K562 (cell line): Measurements from ENCODE around the gene SLC5A3. TPM values are rescaled to one million over a fixed set of nuclear protein-coding genes. Genes with fewer than 3 reads are reported as not detected.

Source experiments
- ATAC-seq: fragments of 200-7000 bp; cut with Tn5 transposase; 3 replicates; pipeline ENCODE4 v1.9.1; 2020; ENCODE audit warnings: moderate library complexity
- BruUV-seq: library from RNA; stranded (reverse); fragments of 400-500 nt; replicated peaks from 2 replicates; lab custom pipeline; 2021; lab: Mats Ljungman, UMichigan
- CTCF ChIA-PET: fragments of 300-600 bp; formaldehyde crosslinking; extraction: SDS; loops from one replicate; lab custom pipeline; 2021; ENCODE audit warnings: low intra/inter-chr PET ratio; lab: Yijun Ruan, JAX
- POLR2A ChIA-PET: fragments of 300-600, 350-650 bp; sonication (Branson Sonifier 250); formaldehyde crosslinking; extraction: SDS; loops from one replicate; lab custom pipeline; 2021; ENCODE audit warnings: antibody characterized with exemption, inconsistent platforms; lab: Yijun Ruan, JAX
- DNase-seq, 4 experiments: peaks; one replicate each; pipeline versions ENCODE4 v3.0.0 to v3.0.0-alpha.2; 2011 to 2018; ENCODE audit warnings: low spot score in 3 of 4, mixed read lengths in 3 of 4; ENCODE audit errors: extremely low read depth in 1 of 4
- FAIRE-seq: peaks from 2 replicates; lab custom pipeline; 2011; peaks lifted over from hg19 to GRCh38; lab: Jason Lieb, UNC
- H2AFZ ChIP-seq: 2 replicates; pipeline ENCODE4 v1.6.0; 2011; ENCODE audit warnings: low read depth, low read length, control low read depth, inconsistent platforms
- H3K27ac ChIP-seq: fragments of 200-600 bp; 3 replicates; pipeline ENCODE4 v1.8.0; 2011; ENCODE audit warnings: low read depth, mild to moderate bottlenecking, control low read depth, inconsistent platforms, low read length, moderate library complexity, mixed read lengths; ENCODE audit errors: extremely low read depth
- H3K27me3 ChIP-seq, 2 experiments: fragments of 300-600 bp in 1 of 2; 2 replicates in 1 of 2; 3 replicates in 1 of 2; pipeline versions ENCODE4 v1.6.0 to v1.8.0; 2011; ENCODE audit warnings: inconsistent platforms in 2 of 2, low read length in 2 of 2, mild to moderate bottlenecking in 1 of 2, mixed read lengths in 1 of 2, moderate library complexity in 1 of 2; ENCODE audit not compliant: control insufficient read depth in 2 of 2, insufficient read depth in 2 of 2
- H3K36me3 ChIP-seq: fragments of 300-600 bp; 3 replicates; pipeline ENCODE4 v1.8.0; 2011; ENCODE audit warnings: mild to moderate bottlenecking, low read length, inconsistent platforms; ENCODE audit not compliant: control insufficient read depth, insufficient read depth
- H3K4me1 ChIP-seq, 2 experiments: fragments of 200-600 bp in 1 of 2; replicated peaks in 1 of 2; 2 replicates in 1 of 2; 3 replicates in 1 of 2; pipeline versions ENCODE4 v1.5.1 to v1.8.0; 2011; ENCODE audit warnings: inconsistent platforms in 2 of 2, low read length in 2 of 2, mild to moderate bottlenecking in 1 of 2, mixed read lengths in 1 of 2, moderate library complexity in 1 of 2; ENCODE audit not compliant: control insufficient read depth in 2 of 2, insufficient read depth in 2 of 2
- H3K4me2 ChIP-seq: 2 replicates; pipeline ENCODE4 v1.6.1; 2011; ENCODE audit warnings: low read length, control low read depth, inconsistent platforms, mixed read lengths; ENCODE audit not compliant: insufficient read depth
- H3K4me3 ChIP-seq: fragments of 200-600 bp; sonication (generic), shearing (Covaris generic); 2 replicates; pipeline ENCODE4 v1.5.1; 2016; ENCODE audit warnings: control low read depth, inconsistent platforms
- H3K79me2 ChIP-seq: fragments of 200-600 bp; 3 replicates; pipeline ENCODE4 v1.8.0; 2011; ENCODE audit warnings: low read length, inconsistent platforms; ENCODE audit not compliant: control insufficient read depth, insufficient read depth
- H3K9ac ChIP-seq, 2 experiments: 2 replicates each; pipeline versions ENCODE4 v1.6.0 to v1.6.1; 2011; ENCODE audit warnings: low read depth in 2 of 2, low read length in 2 of 2, control low read depth in 1 of 2, inconsistent platforms in 1 of 2, mild to moderate bottlenecking in 1 of 2, mixed read lengths in 1 of 2; ENCODE audit not compliant: insufficient read depth in 1 of 2
- H3K9me1 ChIP-seq: one replicate; pipeline ENCODE4 v1.6.0; 2011; ENCODE audit warnings: inconsistent platforms, mild to moderate bottlenecking, low read length, moderate library complexity; ENCODE audit not compliant: control insufficient read depth, insufficient read depth
- H3K9me3 ChIP-seq: replicated peaks from 2 replicates; pipeline ENCODE4 v1.5.1; 2011; ENCODE audit warnings: low read depth, low read length, inconsistent platforms; ENCODE audit not compliant: control insufficient read depth, insufficient read depth
- H4K20me1 ChIP-seq: replicated peaks from 2 replicates; pipeline ENCODE4 v1.6.1; 2011; ENCODE audit warnings: low read length, inconsistent platforms, mixed read lengths; ENCODE audit not compliant: control insufficient read depth, insufficient read depth
- ADNP ChIP-seq: fragments of 200-800 bp; sonication (Bioruptor generic); IDR thresholded peaks from 2 replicates; pipeline ENCODE4 v1.6.1; 2016; ENCODE audit warnings: missing genetic modification characterization, missing compliant biosample characterization
- BMI1 ChIP-seq: fragments of 150-350 bp; IDR thresholded peaks from 2 replicates; pipeline ENCODE4 v1.6.1; 2014; ENCODE audit warnings: low read length
- CTCF ChIP-seq, 3 experiments: IDR thresholded peaks in 2 of 3; conservative IDR thresholded peaks in 1 of 3; 2 replicates each; pipeline ENCODE4 v1.5.1; 2011 to 2012; ENCODE audit warnings: low read length in 3 of 3, mild to moderate bottlenecking in 3 of 3, control low read depth in 2 of 3, improper control_type of control experiment in 1 of 3, inconsistent platforms in 1 of 3, low read depth in 1 of 3, mixed read lengths in 1 of 3, moderate library complexity in 1 of 3; ENCODE audit not compliant: insufficient read depth in 2 of 3
- DIDO1 ChIP-seq: fragments of 450-650 bp; IDR thresholded peaks from 2 replicates; pipeline ENCODE4 v1.6.1; 2016; ENCODE audit warnings: low read depth, missing biosample characterization, missing genetic modification characterization
- JUND ChIP-seq, 2 experiments: IDR thresholded peaks; 2 replicates in 1 of 2; 3 replicates in 1 of 2; pipeline ENCODE4 v1.6.1; 2011; ENCODE audit warnings: borderline replicate concordance in 2 of 2, low read depth in 2 of 2, low read length in 2 of 2, improper control_type of control experiment in 1 of 2, missing biosample characterization in 1 of 2, missing genetic modification characterization in 1 of 2, missing genetic modification reagents in 1 of 2
- MCM5 ChIP-seq: fragments of 450-650 bp; IDR thresholded peaks from 2 replicates; pipeline ENCODE4 v1.6.1; 2016; ENCODE audit warnings: low read depth
- NFIX ChIP-seq: fragments of 250-450 bp; sonication (Bioruptor Pico); IDR thresholded peaks from 2 replicates; pipeline ENCODE4 v1.4.0; 2020; ENCODE audit warnings: low read depth, mild to moderate bottlenecking, moderate library complexity
- NUFIP1 ChIP-seq: fragments of 450-650 bp; IDR thresholded peaks from 2 replicates; pipeline ENCODE4 v1.6.1; 2018; ENCODE audit not compliant: partially characterized antibody
- POU5F1 ChIP-seq: fragments of 150-350 bp; IDR thresholded peaks from 2 replicates; pipeline ENCODE4 v1.6.1; 2014; ENCODE audit warnings: borderline replicate concordance, low read length, low read depth, mild to moderate bottlenecking; ENCODE audit not compliant: partially characterized antibody
- SAP30 ChIP-seq: fragments of 200-600 bp; sonication (generic); IDR thresholded peaks from 2 replicates; pipeline ENCODE4 v1.6.1; 2012; ENCODE audit warnings: borderline replicate concordance, low read depth, mild to moderate bottlenecking, moderate library complexity, low read length, control low read depth, inconsistent platforms; ENCODE audit not compliant: insufficient read depth, poor library complexity, severe bottlenecking
- SIN3A ChIP-seq, 2 experiments: fragments of 150-350 bp in 1 of 2; IDR thresholded peaks; 2 replicates each; pipeline ENCODE4 v1.6.1; 2011 to 2016; ENCODE audit warnings: borderline replicate concordance in 2 of 2, low read depth in 2 of 2, low read length in 2 of 2, mild to moderate bottlenecking in 2 of 2, moderate library complexity in 2 of 2; ENCODE audit not compliant: control insufficient read depth in 1 of 2
- SUPT5H ChIP-seq: fragments of 450-650 bp; IDR thresholded peaks from 2 replicates; pipeline ENCODE4 v1.6.1; 2016
- ZNF57 ChIP-seq: fragments of 450-650 bp; formaldehyde crosslinking; IDR thresholded peaks from 2 replicates; pipeline ENCODE4 v1.4.0; 2020; ENCODE audit warnings: mild to moderate bottlenecking, moderate library complexity
- ZNF583 ChIP-seq: fragments of 250-450 bp; sonication (Bioruptor Pico); IDR thresholded peaks from 2 replicates; pipeline ENCODE4 v1.4.0; 2020
- WGBS: fragments of 100-300 bp; shearing (Covaris generic); methylation state at CpG from one replicate; pipeline ENCODE4 v1.1.6; 2016; ENCODE audit warnings: low coverage, mixed read lengths; ENCODE audit not compliant: insufficient coverage; ENCODE audit errors: missing lambda C conversion rate; 5-methylcytosine and 5-hydroxymethylcytosine counted together
- in situ Hi-C: fragments of 300-500 bp; cut with MboI; formaldehyde crosslinking; loops from 4 replicates; pipeline ENCODE4 v1.15.0; 2018; ENCODE audit warnings: inconsistent platforms, mixed read lengths
- intact Hi-C: fragments of 100-400 bp; cut with micrococcal nuclease; formaldehyde crosslinking; loops from 2 replicates; pipeline ENCODE4 v1.14.2; 2022
- polyA plus RNA-seq, 8 experiments: library from polyadenylated mRNA; depleted of rRNA in 4 of 8; stranded (reverse) in 5 of 8; unstranded in 3 of 8; fragments of >200 nt; fragmentation: Nextera tagmentation in 2 of 8; fragmentation: Illumina TruSeq in 1 of 8; extraction: Ambion mirVana in 2 of 8; extraction: Trizol in 1 of 8; gene quantifications; 2 replicates each; pipeline versions ENCODE4 v1.2.1 to v1.2.3, GENCODE V29; 2011 to 2014; ENCODE audit warnings: inconsistent platforms in 1 of 8, missing spikeins in 1 of 8
- total RNA-seq, 7 experiments: library from RNA; depleted of rRNA in 6 of 7; stranded (reverse); fragments of >200 nt in 6 of 7; fragmentation: Illumina TruSeq in 2 of 7; extraction: Trizol in 2 of 7; gene quantifications; 2 replicates each; pipeline versions ENCODE4 v1.2.1 to v1.2.3, GENCODE V29; 2011 to 2021; ENCODE audit warnings: low replicate concordance in 1 of 7
- TF ChIP-seq, protein P1 (sequence below), 2 experiments: fragments of 450-650 bp in 1 of 2; sonication (generic) in 1 of 2; formaldehyde crosslinking; conservative IDR thresholded peaks; 2 replicates each; pipeline versions ENCODE4 v1.4.0 to v1.8.1; 2020 to 2022; ENCODE audit warnings: mild to moderate bottlenecking in 1 of 2, missing genetic modification reagents in 1 of 2
- TF ChIP-seq, protein P2 (sequence below): sonication (generic); formaldehyde crosslinking; IDR thresholded peaks from 2 replicates; pipeline ENCODE4 v1.4.0; 2020; ENCODE audit warnings: mild to moderate bottlenecking, missing genetic modification reagents

Gene SLC5A3
- total and polyA plus RNA-seq, 9 of the 15 experiments (the other 6 are each of a cell fraction or from before 2014, with no cell fraction given), result 2.9 to 20.6 (median 9.0) TPM

DNA sequence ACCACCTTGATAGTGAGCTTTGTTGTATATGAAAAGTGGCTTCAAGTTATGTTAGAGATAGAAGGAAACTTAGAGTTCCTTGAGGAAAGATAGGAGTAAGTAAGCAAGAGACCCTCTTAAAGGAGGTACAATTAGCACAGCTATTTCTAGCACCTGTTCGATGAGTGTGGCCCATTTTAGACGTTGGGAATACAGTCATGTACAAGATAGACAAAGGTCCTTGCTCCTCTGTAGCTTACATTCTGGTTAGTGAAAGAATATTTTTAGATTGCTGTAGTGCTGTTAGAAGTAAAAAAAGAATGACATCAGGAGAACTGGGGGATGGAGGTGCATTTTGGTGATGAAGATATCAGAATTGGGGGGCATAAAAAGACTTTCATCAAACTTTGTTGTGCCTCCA, 47.5 kb downstream of the SLC5A3 start:
- WGBS, result 89% methylated on average over 2 of the region's 2 CpGs

More for the DNA sequence above, 47.5 kb downstream of the SLC5A3 start:
- DNase-seq, result no peak
- H3K9ac ChIP-seq, result no peak overlapping the region
- no peak overlapping the region for H3K4me2 ChIP-seq
- H2AFZ ChIP-seq, result no peak overlapping the region
- ChIA-PET CTCF (no interaction called here), POLR2A (interaction anchor here (1.0 to 1.8 kb wide), 3 partner anchors 10 to 23 kb away, joined by 3 to 5 read pairs (median 4); no protein-coding TSS in a partner anchor)
- no peak overlapping the region for H3K27ac ChIP-seq
- BruUV-seq, result no TSS peak
- H3K9me3 ChIP-seq, result no peaks in the 10 kb centered on the region
- in situ Hi-C loops, result no loop called here
- TF ChIP-seq POU5F1 (no peak), BMI1 (no peak), ZNF583 (CRISPR knock-in tag) (no peak), NFIX (no peak), JUND (IDR thresholded peaks at IDR 0.05; ENCODE audit: borderline replicate concordance, low read depth, low read length) (no peak), JUND (tag; IDR thresholded peaks at IDR 0.05; ENCODE audit: borderline replicate concordance, low read depth, low read length) (no peak), SIN3A (IDR thresholded peaks at IDR 0.05; ENCODE audit: borderline replicate concordance in 2 of 2, control insufficient read depth in 1 of 2, low read depth in 2 of 2, low read length in 2 of 2) (no peak), MCM5 (no peak), CTCF (IDR thresholded peaks at IDR 0.05 in 2 of 3, conservative IDR thresholded peaks at IDR 0.05 in 1 of 3; ENCODE audit: insufficient read depth in 2 of 3, low read depth in 1 of 3, low read length in 3 of 3) (no peak), DIDO1 (tag) (no peak), ADNP (tag) (no peak), SUPT5H (no peak), SAP30 (no peak), ZNF57 (CRISPR knock-in tag) (no peak), NUFIP1 (no peak)
- TF ChIP-seq, protein P1, sequence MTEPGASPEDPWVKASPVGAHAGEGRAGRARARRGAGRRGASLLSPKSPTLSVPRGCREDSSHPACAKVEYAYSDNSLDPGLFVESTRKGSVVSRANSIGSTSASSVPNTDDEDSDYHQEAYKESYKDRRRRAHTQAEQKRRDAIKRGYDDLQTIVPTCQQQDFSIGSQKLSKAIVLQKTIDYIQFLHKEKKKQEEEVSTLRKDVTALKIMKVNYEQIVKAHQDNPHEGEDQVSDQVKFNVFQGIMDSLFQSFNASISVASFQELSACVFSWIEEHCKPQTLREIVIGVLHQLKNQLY (CRISPR knock-in tag; conservative IDR thresholded peaks at IDR 0.05), result no peak
- TF ChIP-seq, protein P2, sequence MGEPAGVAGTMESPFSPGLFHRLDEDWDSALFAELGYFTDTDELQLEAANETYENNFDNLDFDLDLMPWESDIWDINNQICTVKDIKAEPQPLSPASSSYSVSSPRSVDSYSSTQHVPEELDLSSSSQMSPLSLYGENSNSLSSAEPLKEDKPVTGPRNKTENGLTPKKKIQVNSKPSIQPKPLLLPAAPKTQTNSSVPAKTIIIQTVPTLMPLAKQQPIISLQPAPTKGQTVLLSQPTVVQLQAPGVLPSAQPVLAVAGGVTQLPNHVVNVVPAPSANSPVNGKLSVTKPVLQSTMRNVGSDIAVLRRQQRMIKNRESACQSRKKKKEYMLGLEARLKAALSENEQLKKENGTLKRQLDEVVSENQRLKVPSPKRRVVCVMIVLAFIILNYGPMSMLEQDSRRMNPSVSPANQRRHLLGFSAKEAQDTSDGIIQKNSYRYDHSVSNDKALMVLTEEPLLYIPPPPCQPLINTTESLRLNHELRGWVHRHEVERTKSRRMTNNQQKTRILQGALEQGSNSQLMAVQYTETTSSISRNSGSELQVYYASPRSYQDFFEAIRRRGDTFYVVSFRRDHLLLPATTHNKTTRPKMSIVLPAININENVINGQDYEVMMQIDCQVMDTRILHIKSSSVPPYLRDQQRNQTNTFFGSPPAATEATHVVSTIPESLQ (CRISPR knock-in tag), result no peak
- peaks cover 15% of the 10 kb centered on the region; the same call in 1 of the 3 replicates for H3K79me2 ChIP-seq
- H3K4me3 ChIP-seq, result no peak overlapping the region
- ATAC-seq, result no peak
- no peaks in the 10 kb centered on the region for H3K9me1 ChIP-seq
- no peaks in the 10 kb centered on the region for H4K20me1 ChIP-seq
- intact Hi-C loops, result no loop called here
- no peaks in the 10 kb centered on the region for H3K27me3 ChIP-seq
- 0 out of 5 replicates have a peak, but pooled peaks cover 0 to 4% of the 10 kb centered on the region in 2 experiments for H3K4me1 ChIP-seq
- H3K36me3 ChIP-seq, result peaks cover 15% of the 10 kb centered on the region
- FAIRE-seq, result no peak
